Activated CD4-positive, alpha-beta T cell treated with anti-CD3 and anti-CD28 coated beads for 48 hours (primary cell): ENCODE data around the gene FAAH2.
"Not testable (repeated sequence)": the region's sequence is repeated elsewhere in the genome, so short reads cannot be mapped to it uniquely, and the experiment has no call there.

Experiments
- DNase-seq: peaks from one replicate; pipeline ENCODE4 v3.0.0-alpha.2; 2020

Gene FAAH2

GRCh38 chrX:57394162-57394561, 107.7 kb downstream of the FAAH2 start:
- not testable (repeated sequence) for DNase-seq

GRCh38 chrX:57403191-57403590, 116.7 kb downstream of the FAAH2 start:
- DNase-seq: not testable (repeated sequence)

- no peak for DNase-seq
Measured at GRCh38 chrX:57406149-57406548, 119.6 kb downstream of the FAAH2 start.

- no peak for DNase-seq
Measured at GRCh38 chrX:57417827-57418226, 131.3 kb downstream of the FAAH2 start.

GRCh38 chrX:57422289-57422688, 135.8 kb downstream of the FAAH2 start:
- DNase-seq: no peak

- no peak for DNase-seq
Measured at GRCh38 chrX:57422790-57423189, 136.3 kb downstream of the FAAH2 start.

- DNase-seq: no peak
Measured at GRCh38 chrX:57445076-57445475, 158.6 kb downstream of the FAAH2 start.

- no peak for DNase-seq
Measured at GRCh38 chrX:57445832-57446231, 159.3 kb downstream of the FAAH2 start.

- DNase-seq: no peak
Measured at GRCh38 chrX:57447856-57448255, 161.3 kb downstream of the FAAH2 start.

- DNase-seq: no peak
Measured at GRCh38 chrX:57451426-57452020, 165.0 kb downstream of the FAAH2 start.

- DNase-seq: peak; percentile 10
Measured at GRCh38 chrX:57453901-57454300, 167.4 kb downstream of the FAAH2 start.

- DNase-seq: no peak
Measured at GRCh38 chrX:57481514-57481913, 195.0 kb downstream of the FAAH2 start.

GRCh38 chrX:57516491-57516890, 230.0 kb downstream of the FAAH2 start:
- DNase-seq: no peak

- no peak for DNase-seq
Measured at GRCh38 chrX:57519578-57520118, 233.1 kb downstream of the FAAH2 start.

- peak; percentile 14 for DNase-seq
Measured at GRCh38 chrX:57528670-57529255, 242.3 kb downstream of the FAAH2 start.
